Upper lobe of left lung (tissue), 4 donors: ENCODE data around the gene TMEM117.

Source experiments
- CTCF ChIP-seq, 6 experiments: fragments of 450-650 bp in 4 of 6; fragments of 200-600 bp in 2 of 6; sonication (generic) in 2 of 6; IDR thresholded peaks; one replicate each; pipeline ENCODE4 v1.5.1; 2016 to 2019; ENCODE audit warnings: antibody characterized with exemption in 6 of 6
- POLR2A ChIP-seq, 4 donors: fragments of 450-650 bp; IDR thresholded peaks; one replicate each; pipeline ENCODE4 v1.5.1; 2016 to 2017; ENCODE audit warnings: antibody characterized with exemption in 4 of 4, mild to moderate bottlenecking in 2 of 4
- POLR2AphosphoS5 ChIP-seq, 2 donors: sonication (generic); formaldehyde crosslinking; IDR thresholded peaks; one replicate each; pipeline ENCODE4 v1.5.1; 2017; ENCODE audit warnings: antibody characterized with exemption in 2 of 2

- TF ChIP-seq CTCF (IDR thresholded peaks at IDR 0.05), result no peak
- no peak for TF ChIP-seq POLR2A (IDR thresholded peaks at IDR 0.05)
- no peak for TF ChIP-seq POLR2AphosphoS5 (IDR thresholded peaks at IDR 0.05)
Observed at GRCh38 chr12:44375694-44376093, 539.8 kb downstream of the TMEM117 start.
